GM12865 (cell line): ENCODE measurements around the gene STRIP1.

Experiments used
- DNase-seq: peaks from one replicate; pipeline ENCODE4 v3.0.0; 2010; ENCODE audit warnings: low read depth
- H3K4me3 ChIP-seq: 2 replicates; pipeline ENCODE4 v1.5.1; 2011; ENCODE audit warnings: mild to moderate bottlenecking, low read depth, low read length, control low read depth
- TF ChIP-seq, protein P1 (sequence below): IDR thresholded peaks from 2 replicates; pipeline ENCODE4 v1.5.1; 2011; ENCODE audit warnings: low read length, control low read depth, low read depth, inconsistent platforms; ENCODE audit not compliant: insufficient read depth; ENCODE audit errors: missing control alignments

STRIP1 gene, protein sequence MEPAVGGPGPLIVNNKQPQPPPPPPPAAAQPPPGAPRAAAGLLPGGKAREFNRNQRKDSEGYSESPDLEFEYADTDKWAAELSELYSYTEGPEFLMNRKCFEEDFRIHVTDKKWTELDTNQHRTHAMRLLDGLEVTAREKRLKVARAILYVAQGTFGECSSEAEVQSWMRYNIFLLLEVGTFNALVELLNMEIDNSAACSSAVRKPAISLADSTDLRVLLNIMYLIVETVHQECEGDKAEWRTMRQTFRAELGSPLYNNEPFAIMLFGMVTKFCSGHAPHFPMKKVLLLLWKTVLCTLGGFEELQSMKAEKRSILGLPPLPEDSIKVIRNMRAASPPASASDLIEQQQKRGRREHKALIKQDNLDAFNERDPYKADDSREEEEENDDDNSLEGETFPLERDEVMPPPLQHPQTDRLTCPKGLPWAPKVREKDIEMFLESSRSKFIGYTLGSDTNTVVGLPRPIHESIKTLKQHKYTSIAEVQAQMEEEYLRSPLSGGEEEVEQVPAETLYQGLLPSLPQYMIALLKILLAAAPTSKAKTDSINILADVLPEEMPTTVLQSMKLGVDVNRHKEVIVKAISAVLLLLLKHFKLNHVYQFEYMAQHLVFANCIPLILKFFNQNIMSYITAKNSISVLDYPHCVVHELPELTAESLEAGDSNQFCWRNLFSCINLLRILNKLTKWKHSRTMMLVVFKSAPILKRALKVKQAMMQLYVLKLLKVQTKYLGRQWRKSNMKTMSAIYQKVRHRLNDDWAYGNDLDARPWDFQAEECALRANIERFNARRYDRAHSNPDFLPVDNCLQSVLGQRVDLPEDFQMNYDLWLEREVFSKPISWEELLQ

DNA sequence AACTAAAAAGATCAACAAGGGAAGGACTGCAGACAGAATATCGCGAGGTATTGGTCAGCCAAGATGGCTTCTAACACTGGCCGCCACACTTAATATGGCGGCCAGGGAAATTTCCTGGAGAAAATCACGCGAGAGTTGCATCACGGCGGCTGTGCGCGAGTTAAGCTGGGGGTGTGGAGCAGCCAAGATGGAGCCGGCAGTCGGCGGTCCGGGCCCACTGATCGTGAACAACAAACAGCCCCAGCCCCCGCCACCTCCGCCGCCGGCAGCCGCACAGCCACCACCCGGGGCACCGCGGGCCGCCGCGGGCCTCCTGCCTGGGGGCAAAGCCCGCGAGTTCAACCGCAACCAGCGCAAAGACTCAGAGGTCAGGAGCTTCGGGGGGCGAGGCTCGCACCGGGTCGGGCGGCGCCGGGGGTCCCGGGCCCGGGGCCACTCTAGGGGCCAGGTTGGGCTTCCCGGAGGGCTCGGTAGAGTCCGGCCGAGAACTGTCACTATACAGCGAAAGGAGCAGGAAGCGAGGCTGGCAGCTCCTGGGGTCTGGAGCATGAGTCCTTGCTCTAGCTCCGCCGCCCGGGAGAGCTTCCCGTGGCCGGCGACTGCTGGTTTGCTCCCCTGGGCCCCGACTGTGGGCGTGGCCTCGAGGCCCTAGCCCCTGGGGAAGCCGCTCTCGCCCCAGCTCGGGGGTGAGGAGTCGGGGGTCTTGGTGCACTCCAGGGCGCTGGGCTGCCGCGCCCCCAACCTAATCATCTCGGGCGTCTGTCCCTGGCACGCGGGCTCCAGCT, at the start of gene STRIP1:
STRIP1 (plus strand) TSS at position 174 of the 785 bp plus-strand sequence; CDS start at position 188, 14 bp downstream.
- TF ChIP-seq, protein P1, sequence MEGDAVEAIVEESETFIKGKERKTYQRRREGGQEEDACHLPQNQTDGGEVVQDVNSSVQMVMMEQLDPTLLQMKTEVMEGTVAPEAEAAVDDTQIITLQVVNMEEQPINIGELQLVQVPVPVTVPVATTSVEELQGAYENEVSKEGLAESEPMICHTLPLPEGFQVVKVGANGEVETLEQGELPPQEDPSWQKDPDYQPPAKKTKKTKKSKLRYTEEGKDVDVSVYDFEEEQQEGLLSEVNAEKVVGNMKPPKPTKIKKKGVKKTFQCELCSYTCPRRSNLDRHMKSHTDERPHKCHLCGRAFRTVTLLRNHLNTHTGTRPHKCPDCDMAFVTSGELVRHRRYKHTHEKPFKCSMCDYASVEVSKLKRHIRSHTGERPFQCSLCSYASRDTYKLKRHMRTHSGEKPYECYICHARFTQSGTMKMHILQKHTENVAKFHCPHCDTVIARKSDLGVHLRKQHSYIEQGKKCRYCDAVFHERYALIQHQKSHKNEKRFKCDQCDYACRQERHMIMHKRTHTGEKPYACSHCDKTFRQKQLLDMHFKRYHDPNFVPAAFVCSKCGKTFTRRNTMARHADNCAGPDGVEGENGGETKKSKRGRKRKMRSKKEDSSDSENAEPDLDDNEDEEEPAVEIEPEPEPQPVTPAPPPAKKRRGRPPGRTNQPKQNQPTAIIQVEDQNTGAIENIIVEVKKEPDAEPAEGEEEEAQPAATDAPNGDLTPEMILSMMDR: no peak
- peak within 1 kb of the TSS; percentile 72 for H3K4me3 ChIP-seq
- DNase-seq: peak; percentile 97

- TF ChIP-seq, protein P1: no peak
- DNase-seq: no peak
- H3K4me3 ChIP-seq: peak overlapping the region; percentile 93
Measured at GRCh38 chr1:109985247-109986053, 49.0 kb upstream of the STRIP1 start.

GRCh38 chr1:109986054-109986444, 48.4 kb upstream of the STRIP1 start:
- H3K4me3 ChIP-seq: peak overlapping the region; percentile 93
- TF ChIP-seq, protein P1: no peak
- no peak for DNase-seq

DNA sequence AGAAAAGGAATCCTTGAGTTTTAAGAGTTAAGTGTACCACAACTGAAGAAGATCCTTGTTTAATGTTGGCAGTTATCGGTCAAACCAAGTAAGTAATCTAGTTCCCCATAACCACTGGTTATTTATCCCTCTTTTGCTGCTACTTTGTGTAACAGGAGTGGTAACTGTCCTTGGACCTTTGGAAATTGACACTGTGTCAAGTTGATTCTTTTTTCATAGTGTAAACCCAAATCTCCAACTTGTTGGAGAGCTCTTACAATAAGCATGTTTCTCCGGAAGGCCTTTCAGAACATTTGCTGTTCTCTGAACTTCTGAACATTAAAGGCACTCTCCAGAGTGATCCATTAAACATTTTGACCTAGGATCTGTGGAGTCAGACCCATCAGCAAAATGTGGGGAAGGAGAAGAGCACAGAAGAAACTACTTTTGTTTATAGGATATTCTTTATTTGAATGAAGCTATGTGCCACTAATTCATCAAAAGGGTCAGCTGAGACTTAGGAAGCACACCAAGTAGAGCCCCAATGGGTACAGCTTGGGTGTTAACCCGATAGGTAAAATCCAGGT, 46.0 kb upstream of the STRIP1 start:
- H3K4me3 ChIP-seq: no peak overlapping the region
- TF ChIP-seq, protein P1: no peak
- no peak for DNase-seq

DNA sequence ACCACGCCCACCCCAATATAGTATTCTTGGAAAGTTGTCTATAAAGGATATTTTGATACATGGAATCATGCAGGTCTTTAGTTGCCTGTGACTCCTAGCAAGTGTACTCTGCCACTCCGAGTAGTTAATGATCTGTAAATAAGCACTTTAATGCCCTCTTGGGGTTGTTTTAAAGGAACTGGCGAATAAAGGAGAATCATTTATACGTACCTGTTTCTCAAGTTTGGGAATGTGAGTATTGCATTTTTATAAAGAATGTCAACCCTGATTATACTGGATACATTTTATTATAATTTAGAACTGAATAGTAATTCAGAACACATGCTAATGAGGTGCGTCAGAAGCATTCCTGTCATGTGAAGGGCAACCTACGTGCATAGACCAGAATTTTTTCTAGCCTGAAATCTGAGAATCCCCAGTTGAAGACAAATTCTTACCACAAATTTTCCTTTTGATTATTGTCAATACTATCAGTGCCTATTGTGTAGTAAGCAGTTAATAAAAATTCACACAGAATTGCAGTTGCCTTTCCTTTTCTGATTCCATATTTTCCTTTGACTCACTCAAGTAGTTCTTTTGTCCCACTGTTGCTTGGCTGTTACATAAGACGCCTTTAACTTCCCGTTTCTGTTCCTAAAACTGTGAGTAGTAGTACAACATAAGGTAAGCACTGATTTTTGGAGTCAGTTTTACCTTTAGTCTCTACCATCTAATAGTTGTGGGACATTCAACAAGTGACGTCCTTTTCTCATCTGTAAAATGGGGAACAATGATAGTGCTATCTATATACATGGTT, 44.7 kb upstream of the STRIP1 start:
- TF ChIP-seq, protein P1: no peak
- DNase-seq: no peak
- H3K4me3 ChIP-seq: no peak overlapping the region
